HepG2 (cell line): ENCODE data around the gene DISP2. TPM values are rescaled to one million over a fixed set of nuclear protein-coding genes. Genes with fewer than 3 reads are reported as not detected.

Experiments used
- ATF3 ChIP-seq: sonication (generic); formaldehyde crosslinking; IDR thresholded peaks from 2 replicates; pipeline ENCODE4 v1.4.0; 2020; ENCODE audit warnings: missing genetic modification reagents
- CREB3 ChIP-seq: sonication (generic); formaldehyde crosslinking; IDR thresholded peaks from 2 replicates; pipeline ENCODE4 v1.5.0; 2020; ENCODE audit warnings: missing genetic modification reagents
- KIAA2018 ChIP-seq: sonication (generic); formaldehyde crosslinking; IDR thresholded peaks from 2 replicates; pipeline ENCODE4 v1.5.0; 2020; ENCODE audit warnings: mild to moderate bottlenecking, missing genetic modification reagents, borderline replicate concordance
- MBD4 ChIP-seq: IDR thresholded peaks from 2 replicates; pipeline ENCODE4 v1.6.1; 2012; ENCODE audit warnings: low read length, inconsistent platforms, borderline replicate concordance
- MLLT10 ChIP-seq: sonication (generic); formaldehyde crosslinking; IDR thresholded peaks from 2 replicates; pipeline ENCODE4 v1.4.0; 2020; ENCODE audit warnings: missing genetic modification reagents
- NFKB2 ChIP-seq: sonication (generic); formaldehyde crosslinking; IDR thresholded peaks from 2 replicates; pipeline ENCODE4 v1.4.0; 2020; ENCODE audit warnings: missing genetic modification reagents, borderline replicate concordance
- RFXAP ChIP-seq: sonication (generic); formaldehyde crosslinking; IDR thresholded peaks from 2 replicates; pipeline ENCODE4 v1.4.0; 2020; ENCODE audit warnings: missing genetic modification reagents, borderline replicate concordance
- SNAPC5 ChIP-seq: sonication (generic); formaldehyde crosslinking; IDR thresholded peaks from 2 replicates; pipeline ENCODE4 v1.8.1; 2023; ENCODE audit warnings: mild to moderate bottlenecking, missing genetic modification reagents, borderline replicate concordance
- SRSF4 ChIP-seq: fragments of 200-400 bp; formaldehyde crosslinking; IDR thresholded peaks from one replicate; pipeline ENCODE4 v1.6.1; 2018; ENCODE audit warnings: mild to moderate bottlenecking, low read depth, low read length, moderate library complexity; ENCODE audit not compliant: poor library complexity, severe bottlenecking
- U2AF2 ChIP-seq: fragments of 200-400 bp; formaldehyde crosslinking; IDR thresholded peaks from 2 replicates; pipeline ENCODE4 v1.6.1; 2017; ENCODE audit warnings: low read depth, mild to moderate bottlenecking, low read length
- ZFP36 ChIP-seq: fragments of 150-350 bp; IDR thresholded peaks from 2 replicates; pipeline ENCODE4 v1.6.1; 2018; ENCODE audit warnings: borderline replicate concordance, low read length, low read depth; ENCODE audit not compliant: partially characterized antibody
- ZFY ChIP-seq: sonication (generic); formaldehyde crosslinking; IDR thresholded peaks from 2 replicates; pipeline ENCODE4 v1.4.0; 2020; ENCODE audit warnings: missing genetic modification reagents
- ZNF792 ChIP-seq: IDR thresholded peaks from 2 replicates; pipeline ENCODE4 v1.6.1; 2016
- ZSCAN21 ChIP-seq: sonication (generic); formaldehyde crosslinking; IDR thresholded peaks from 2 replicates; pipeline ENCODE4 v1.8.0; 2022; ENCODE audit warnings: mild to moderate bottlenecking, missing genetic modification reagents, moderate library complexity, borderline replicate concordance
- polyA plus RNA-seq, 8 experiments: library from polyadenylated mRNA; depleted of rRNA in 3 of 8; stranded (reverse) in 7 of 8; unstranded in 1 of 8; fragments of >200 nt; fragmentation: Illumina TruSeq in 4 of 8; extraction: Trizol in 4 of 8; gene quantifications; 2 replicates each; pipeline versions ENCODE4 v1.2.1 to v1.2.3, GENCODE V29; 2011 to 2016; ENCODE audit warnings: low read depth in 4 of 8, missing spikeins in 1 of 8, mixed read lengths in 1 of 8; ENCODE audit not compliant: insufficient read depth in 1 of 8
- total RNA-seq, 5 experiments: library from RNA; depleted of rRNA; stranded (reverse); fragments of >200 nt; fragmentation: Illumina TruSeq; extraction: Trizol; gene quantifications; 2 replicates each; pipeline ENCODE4 v1.2.3, GENCODE V29; 2016; ENCODE audit warnings: low read depth in 1 of 5
- TF ChIP-seq, protein P1 (sequence below): sonication (generic); formaldehyde crosslinking; IDR thresholded peaks from 2 replicates; pipeline ENCODE4 v1.4.0; 2020; ENCODE audit warnings: missing genetic modification reagents
- TF ChIP-seq, protein P2 (sequence below): sonication (generic); formaldehyde crosslinking; conservative IDR thresholded peaks from 2 replicates; pipeline ENCODE4 v1.4.0; 2020; ENCODE audit warnings: missing genetic modification reagents

The DISP2 gene
- total and polyA plus RNA-seq, 2 of the 13 experiments (the other 11 are each of a cell fraction or from before 2014, with no cell fraction given) = 0.09 to 0.32 TPM

- TF ChIP-seq KIAA2018 (CRISPR knock-in tag) (no peak), ZNF792 (CRISPR knock-in tag) (peak; percentile 91), SNAPC5 (peak; percentile 93; the same call in 1 of the 2 replicates), MBD4 (no peak), ZSCAN21 (CRISPR knock-in tag) (peak; percentile 96), NFKB2 (CRISPR knock-in tag) (peak; percentile 99), SRSF4 (no peak), ATF3 (CRISPR knock-in tag) (peak; percentile 59; the same call in 1 of the 2 replicates), MLLT10 (no peak), RFXAP (peak; percentile 93), ZFY (CRISPR knock-in tag) (peak; percentile 89), CREB3 (CRISPR knock-in tag) (peak; percentile 99), ZFP36 (no peak), U2AF2 (no peak)
- TF ChIP-seq, protein P1, sequence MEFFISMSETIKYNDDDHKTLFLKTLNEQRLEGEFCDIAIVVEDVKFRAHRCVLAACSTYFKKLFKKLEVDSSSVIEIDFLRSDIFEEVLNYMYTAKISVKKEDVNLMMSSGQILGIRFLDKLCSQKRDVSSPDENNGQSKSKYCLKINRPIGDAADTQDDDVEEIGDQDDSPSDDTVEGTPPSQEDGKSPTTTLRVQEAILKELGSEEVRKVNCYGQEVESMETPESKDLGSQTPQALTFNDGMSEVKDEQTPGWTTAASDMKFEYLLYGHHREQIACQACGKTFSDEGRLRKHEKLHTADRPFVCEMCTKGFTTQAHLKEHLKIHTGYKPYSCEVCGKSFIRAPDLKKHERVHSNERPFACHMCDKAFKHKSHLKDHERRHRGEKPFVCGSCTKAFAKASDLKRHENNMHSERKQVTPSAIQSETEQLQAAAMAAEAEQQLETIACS (CRISPR knock-in tag) = peak; percentile 70
- TF ChIP-seq, protein P2, sequence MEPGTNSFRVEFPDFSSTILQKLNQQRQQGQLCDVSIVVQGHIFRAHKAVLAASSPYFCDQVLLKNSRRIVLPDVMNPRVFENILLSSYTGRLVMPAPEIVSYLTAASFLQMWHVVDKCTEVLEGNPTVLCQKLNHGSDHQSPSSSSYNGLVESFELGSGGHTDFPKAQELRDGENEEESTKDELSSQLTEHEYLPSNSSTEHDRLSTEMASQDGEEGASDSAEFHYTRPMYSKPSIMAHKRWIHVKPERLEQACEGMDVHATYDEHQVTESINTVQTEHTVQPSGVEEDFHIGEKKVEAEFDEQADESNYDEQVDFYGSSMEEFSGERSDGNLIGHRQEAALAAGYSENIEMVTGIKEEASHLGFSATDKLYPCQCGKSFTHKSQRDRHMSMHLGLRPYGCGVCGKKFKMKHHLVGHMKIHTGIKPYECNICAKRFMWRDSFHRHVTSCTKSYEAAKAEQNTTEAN (CRISPR knock-in tag) = peak; percentile 95
These were observed 9.9 kb downstream of the DISP2 start (continued) for GRCh38 chr15:40367686-40368611.
